ENCODE data around the gene BTBD10.
A peak's percentile ranks its signal among the peaks of the same experiment; 100 is the strongest.

Gene BTBD10

GRCh38 chr11:13462901-13463778, at the start of gene BTBD10:
Gene BTBD10, minus strand, starts transcription at chr11:13463222. Its CDS starts 18,098 bp downstream, at chr11:13445124.
- DNase-seq, result peak; percentile 95

GRCh38 chr11:13503393-13503792, 40.4 kb upstream of the BTBD10 start:
- DNase-seq, result no peak

- DNase-seq, result no peak
Observed at GRCh38 chr11:13502492-13502891, 39.5 kb upstream of the BTBD10 start.

- no peak for DNase-seq
Observed at GRCh38 chr11:13495929-13496328, 32.9 kb upstream of the BTBD10 start, which contains the start of gene PTH. Gene PTH, minus strand, starts transcription at chr11:13495997. Its CDS starts 3,142 bp downstream, at chr11:13492855.

GRCh38 chr11:13494051-13494450, 31.0 kb upstream of the BTBD10 start:
- DNase-seq, result no peak

- no peak for DNase-seq
Observed at GRCh38 chr11:13487661-13488030, 24.6 kb upstream of the BTBD10 start.

GRCh38 chr11:13486926-13487660, 24.1 kb upstream of the BTBD10 start:
- peak; percentile 23 for DNase-seq

GRCh38 chr11:13480198-13480597, 17.2 kb upstream of the BTBD10 start:
- no peak for DNase-seq

- no peak for DNase-seq
Observed at GRCh38 chr11:13479688-13480087, 16.7 kb upstream of the BTBD10 start.

- DNase-seq, result no peak
Observed at GRCh38 chr11:13475091-13475490, 12.1 kb upstream of the BTBD10 start.

- DNase-seq, result no peak
Observed at GRCh38 chr11:13473013-13473722, 10.1 kb upstream of the BTBD10 start.

- no peak for DNase-seq
Observed at GRCh38 chr11:13468750-13469149, 5.7 kb upstream of the BTBD10 start.

GRCh38 chr11:13465909-13466371, 2.9 kb upstream of the BTBD10 start:
- peak; percentile 36 for DNase-seq

- DNase-seq, result no peak
Observed at GRCh38 chr11:13463779-13464290, 813 bp upstream of the BTBD10 start.

GRCh38 chr11:13462311-13462900, 616 bp downstream of the BTBD10 start:
- DNase-seq, result peak; percentile 46

- no peak for DNase-seq
Observed at GRCh38 chr11:13461291-13461690, 1.7 kb downstream of the BTBD10 start.

- DNase-seq, result no peak
Observed at GRCh38 chr11:13450832-13451397, 12.1 kb downstream of the BTBD10 start.

- DNase-seq, result no peak
Observed at GRCh38 chr11:13449522-13449921, 13.5 kb downstream of the BTBD10 start.

GRCh38 chr11:13448876-13449275, 14.1 kb downstream of the BTBD10 start:
- peak; percentile 40 for DNase-seq

GRCh38 chr11:13446444-13446843, 16.6 kb downstream of the BTBD10 start:
- DNase-seq, result peak; percentile 51

- DNase-seq, result no peak
Observed at GRCh38 chr11:13445588-13445987, 17.4 kb downstream of the BTBD10 start.

Measured in fibroblast of skin of right biceps (primary cell).